Endothelial cell of umbilical vein (primary cell): ENCODE results near the gene AK5. TPM values are rescaled to one million over a fixed set of nuclear protein-coding genes. Genes with fewer than 3 reads are reported as not detected.

ENCODE experiments used
- BruUV-seq: library from RNA; stranded (reverse); fragments of 400-500 nt; replicated peaks from 2 replicates; lab custom pipeline; 2021; lab: Mats Ljungman, UMichigan
- CTCF ChIA-PET: fragments of 300-600, 350-600 bp; sonication (Branson Sonifier 250); formaldehyde crosslinking; loops from one replicate; lab custom pipeline; 2021; ENCODE audit warnings: antibody characterized with exemption, inconsistent platforms; lab: Charles Lee
- POLR2A ChIA-PET: fragments of 300-600, 350-600 bp; sonication (Branson Sonifier 250); formaldehyde crosslinking; loops from one replicate; lab custom pipeline; 2021; ENCODE audit warnings: antibody characterized with exemption, inconsistent platforms; lab: Charles Lee
- DNase-seq: peaks from one replicate; pipeline ENCODE4 v3.0.0-alpha.2; 2011; ENCODE audit warnings: low read depth, low spot score
- FAIRE-seq: peaks from 2 replicates; lab custom pipeline; 2011; peaks lifted over from hg19 to GRCh38; lab: Jason Lieb, UNC
- H2AFZ ChIP-seq: 2 replicates; pipeline ENCODE4 v1.6.0; 2012; ENCODE audit warnings: low read depth, low read length, control low read depth, inconsistent platforms
- H3K27ac ChIP-seq: 2 replicates; pipeline ENCODE4 v1.5.1; 2011; ENCODE audit warnings: low read depth, mild to moderate bottlenecking, control low read depth, low read length, moderate library complexity; ENCODE audit not compliant: insufficient read depth
- H3K27me3 ChIP-seq, 2 experiments: 2 replicates each; pipeline versions ENCODE4 v1.6.0 to v1.6.1; 2011; ENCODE audit warnings: low read length in 2 of 2, mixed read lengths in 1 of 2; ENCODE audit not compliant: control insufficient read depth in 2 of 2, insufficient read depth in 2 of 2
- H3K36me3 ChIP-seq, 2 experiments: 2 replicates in 1 of 2; 3 replicates in 1 of 2; pipeline ENCODE4 v1.5.1; 2011; ENCODE audit warnings: low read length in 2 of 2, mild to moderate bottlenecking in 1 of 2, moderate library complexity in 1 of 2; ENCODE audit not compliant: control insufficient read depth in 2 of 2, insufficient read depth in 2 of 2; ENCODE audit errors: extremely low read depth in 1 of 2
- H3K4me1 ChIP-seq: 3 replicates; pipeline ENCODE4 v1.5.1; 2011; ENCODE audit warnings: mild to moderate bottlenecking, low read length; ENCODE audit not compliant: control insufficient read depth, insufficient read depth; ENCODE audit errors: extremely low read depth
- H3K4me2 ChIP-seq: 2 replicates; pipeline ENCODE4 v1.6.1; 2011; ENCODE audit warnings: low read length, control low read depth, mixed read lengths; ENCODE audit not compliant: insufficient read depth
- H3K4me3 ChIP-seq, 3 experiments: fragments of 200-600 bp in 1 of 3; sonication (generic), shearing (Covaris generic) in 1 of 3; replicated peaks in 1 of 3; 2 replicates each; pipeline ENCODE4 v1.5.1; 2011 to 2016; ENCODE audit warnings: control low read depth in 3 of 3, low read length in 3 of 3, mild to moderate bottlenecking in 2 of 3, inconsistent platforms in 1 of 3, low read depth in 1 of 3, moderate library complexity in 1 of 3; ENCODE audit not compliant: insufficient read depth in 1 of 3
- H3K79me2 ChIP-seq: 2 replicates; pipeline ENCODE4 v1.6.0; 2012; ENCODE audit warnings: low read length, inconsistent platforms; ENCODE audit not compliant: control insufficient read depth, insufficient read depth
- H3K9ac ChIP-seq: replicated peaks from 2 replicates; pipeline ENCODE3; 2011; ENCODE audit warnings: low read length, control low read depth; ENCODE audit not compliant: insufficient read depth; ENCODE audit errors: extremely low read depth
- H3K9me1 ChIP-seq: replicated peaks from 3 replicates; pipeline ENCODE4 v1.6.0; 2011; ENCODE audit warnings: mild to moderate bottlenecking, low read length; ENCODE audit not compliant: control insufficient read depth, insufficient read depth; ENCODE audit errors: extremely low read depth
- H3K9me3 ChIP-seq: replicated peaks from 2 replicates; pipeline ENCODE4 v1.5.1; 2012; ENCODE audit warnings: low read length, inconsistent platforms; ENCODE audit not compliant: control insufficient read depth, insufficient read depth
- H4K20me1 ChIP-seq: replicated peaks from 2 replicates; pipeline ENCODE3; 2011; ENCODE audit warnings: mild to moderate bottlenecking, low read length; ENCODE audit not compliant: control insufficient read depth, insufficient read depth; ENCODE audit errors: extremely low read depth
- CTCF ChIP-seq, 2 donors: IDR thresholded peaks; 1 replicate in 1 of 2; 2 replicates in 1 of 2; pipeline ENCODE4 v1.5.1; 2011; ENCODE audit warnings: low read length in 2 of 2, mild to moderate bottlenecking in 2 of 2, moderate library complexity in 2 of 2, control low read depth in 1 of 2, inconsistent platforms in 1 of 2, low read depth in 1 of 2; ENCODE audit not compliant: insufficient read depth in 1 of 2; ENCODE audit errors: extremely low read depth in 1 of 2
- EZH2 ChIP-seq: IDR thresholded peaks from 2 replicates; pipeline ENCODE4 v1.6.1; 2012; ENCODE audit warnings: borderline replicate concordance, low read depth, mild to moderate bottlenecking, moderate library complexity, low read length, inconsistent platforms; ENCODE audit not compliant: severe bottlenecking
- JUN ChIP-seq: IDR thresholded peaks from 2 replicates; pipeline ENCODE4 v1.6.1; 2011; ENCODE audit warnings: borderline replicate concordance, low read depth; ENCODE audit not compliant: insufficient read length, insufficient read depth
- MYC ChIP-seq: IDR thresholded peaks from one replicate; pipeline ENCODE4 v1.6.1; 2011; ENCODE audit warnings: mild to moderate bottlenecking, low read depth, low read length
- POLR2A ChIP-seq: IDR thresholded peaks from 2 replicates; pipeline ENCODE4 v1.6.1; 2012; ENCODE audit warnings: low read depth, mild to moderate bottlenecking, control low read depth, low read length
- POLR2AphosphoS5 ChIP-seq: IDR thresholded peaks from 2 replicates; pipeline ENCODE4 v1.6.1; 2012; ENCODE audit warnings: low read depth, mild to moderate bottlenecking, control low read depth, low read length, moderate library complexity; ENCODE audit not compliant: insufficient read depth
- dilution Hi-C: fragments of 300-500 bp; cut with MboI; formaldehyde crosslinking; loops from one replicate; pipeline ENCODE4 v1.15.0; 2019; ENCODE audit warnings: low sequenced_read_pairs; ENCODE audit not compliant: extremely low pct_ligation_motif_present
- intact Hi-C: fragments of 100-400 bp; cut with micrococcal nuclease; formaldehyde crosslinking; loops from one replicate; pipeline ENCODE4 v1.10.0; 2022
- polyA plus RNA-seq, 4 experiments: library from polyadenylated mRNA; depleted of rRNA in 3 of 4; stranded (reverse) in 3 of 4; unstranded in 1 of 4; fragments of >200 nt; gene quantifications; 2 replicates each; pipeline versions ENCODE4 v1.2.1 to v1.2.3, GENCODE V29; 2011 to 2012; ENCODE audit warnings: missing spikeins in 1 of 4
- total RNA-seq: library from RNA; stranded (reverse); gene quantifications from 2 replicates; pipeline ENCODE4 v1.2.3, GENCODE V29; 2021
- TF ChIP-seq, protein P1 (sequence below): IDR thresholded peaks from 2 replicates; pipeline ENCODE4 v1.6.1; 2011; ENCODE audit not compliant: insufficient read depth, insufficient read length

The AK5 gene
- total and polyA plus RNA-seq, 2 donors (not counting 3 experiments of a cell fraction or from before 2014, with no cell fraction given): 5.0 to 7.5 TPM

GRCh38 chr1:77250126-77250525 is 31.7 kb upstream of the AK5 start:
- TF ChIP-seq, protein P1, sequence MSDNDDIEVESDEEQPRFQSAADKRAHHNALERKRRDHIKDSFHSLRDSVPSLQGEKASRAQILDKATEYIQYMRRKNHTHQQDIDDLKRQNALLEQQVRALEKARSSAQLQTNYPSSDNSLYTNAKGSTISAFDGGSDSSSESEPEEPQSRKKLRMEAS: no peak
- TF ChIP-seq CTCF (IDR thresholded peaks at IDR 0.05; ENCODE audit: extremely low read depth in 1 of 2, insufficient read depth in 1 of 2, low read depth in 1 of 2, low read length in 2 of 2): no peak
- no peak for TF ChIP-seq EZH2
- no peak for TF ChIP-seq JUN
- TF ChIP-seq POLR2A: no peak
- no peak for TF ChIP-seq MYC
- no peak for TF ChIP-seq POLR2AphosphoS5
- H3K4me3 ChIP-seq: no peak overlapping the region
- no peaks in the 10 kb centered on the region for H3K9me3 ChIP-seq
- no peaks in the 10 kb centered on the region for H3K4me1 ChIP-seq
- no peak overlapping the region for H3K9ac ChIP-seq
- no peaks in the 10 kb centered on the region for H3K36me3 ChIP-seq
- H4K20me1 ChIP-seq: no peaks in the 10 kb centered on the region
- no peaks in the 10 kb centered on the region for H3K9me1 ChIP-seq
- no peak overlapping the region for H3K4me2 ChIP-seq
- DNase-seq (no peak), FAIRE-seq (no peak)
- H3K27me3 ChIP-seq: no peaks in the 10 kb centered on the region
- intact Hi-C loops (no loop called here), dilution Hi-C loops (no loop called here)
- POLR2A ChIA-PET: no interaction called here
- H3K79me2 ChIP-seq: no peaks in the 10 kb centered on the region
- CTCF ChIA-PET: no interaction called here
- no TSS peak for BruUV-seq
- H2AFZ ChIP-seq: no peak overlapping the region
- no peak overlapping the region for H3K27ac ChIP-seq
